Measurements from ENCODE around the gene NCK2. TPM values are rescaled to one million over a fixed set of nuclear protein-coding genes. Genes with fewer than 3 reads are reported as not detected.

NCK2 gene
- total and polyA plus RNA-seq, 2 of the 13 experiments (the other 11 are each of a cell fraction or from before 2014, with no cell fraction given): 14.8 to 23.5 TPM

DNA sequence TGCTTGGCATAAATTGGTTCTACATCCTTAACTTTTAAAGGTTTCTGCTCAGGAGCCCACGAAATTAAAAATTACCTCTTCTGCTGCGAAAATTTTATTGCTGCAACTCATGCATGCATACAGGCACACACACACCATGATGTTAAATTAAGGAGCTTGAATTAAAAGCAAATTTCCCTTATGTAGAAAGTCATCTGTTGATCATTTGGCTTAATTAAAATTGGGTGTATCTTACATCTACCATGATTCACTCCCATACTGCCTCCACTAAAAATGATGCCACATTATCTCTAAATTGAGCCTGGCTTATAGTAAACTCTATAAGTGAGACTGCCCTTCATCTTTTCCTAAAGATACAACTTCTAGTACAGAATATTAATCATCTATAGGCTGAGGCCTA, 145.4 kb downstream of the NCK2 start (continued):
- TF ChIP-seq KIAA2018 (CRISPR knock-in tag; IDR thresholded peaks at IDR 0.05; ENCODE audit: borderline replicate concordance) (no peak), RNF219 (CRISPR knock-in tag; IDR thresholded peaks at IDR 0.05) (no peak), ZNF281 (CRISPR knock-in tag; IDR thresholded peaks at IDR 0.05; ENCODE audit: borderline replicate concordance) (no peak), KDM3A (CRISPR knock-in tag; IDR thresholded peaks at IDR 0.05; ENCODE audit: low read depth) (no peak), HOXA5 (CRISPR knock-in tag; IDR thresholded peaks at IDR 0.05) (no peak), CERS6 (CRISPR knock-in tag; IDR thresholded peaks at IDR 0.05) (no peak)
- TF ChIP-seq, protein P1, sequence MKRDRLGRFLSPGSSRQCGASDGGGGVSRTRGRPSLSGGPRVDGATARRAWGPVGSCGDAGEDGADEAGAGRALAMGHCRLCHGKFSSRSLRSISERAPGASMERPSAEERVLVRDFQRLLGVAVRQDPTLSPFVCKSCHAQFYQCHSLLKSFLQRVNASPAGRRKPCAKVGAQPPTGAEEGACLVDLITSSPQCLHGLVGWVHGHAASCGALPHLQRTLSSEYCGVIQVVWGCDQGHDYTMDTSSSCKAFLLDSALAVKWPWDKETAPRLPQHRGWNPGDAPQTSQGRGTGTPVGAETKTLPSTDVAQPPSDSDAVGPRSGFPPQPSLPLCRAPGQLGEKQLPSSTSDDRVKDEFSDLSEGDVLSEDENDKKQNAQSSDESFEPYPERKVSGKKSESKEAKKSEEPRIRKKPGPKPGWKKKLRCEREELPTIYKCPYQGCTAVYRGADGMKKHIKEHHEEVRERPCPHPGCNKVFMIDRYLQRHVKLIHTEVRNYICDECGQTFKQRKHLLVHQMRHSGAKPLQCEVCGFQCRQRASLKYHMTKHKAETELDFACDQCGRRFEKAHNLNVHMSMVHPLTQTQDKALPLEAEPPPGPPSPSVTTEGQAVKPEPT (CRISPR knock-in tag; IDR thresholded peaks at IDR 0.05; ENCODE audit: low read depth): no peak
- TF ChIP-seq, protein P2, sequence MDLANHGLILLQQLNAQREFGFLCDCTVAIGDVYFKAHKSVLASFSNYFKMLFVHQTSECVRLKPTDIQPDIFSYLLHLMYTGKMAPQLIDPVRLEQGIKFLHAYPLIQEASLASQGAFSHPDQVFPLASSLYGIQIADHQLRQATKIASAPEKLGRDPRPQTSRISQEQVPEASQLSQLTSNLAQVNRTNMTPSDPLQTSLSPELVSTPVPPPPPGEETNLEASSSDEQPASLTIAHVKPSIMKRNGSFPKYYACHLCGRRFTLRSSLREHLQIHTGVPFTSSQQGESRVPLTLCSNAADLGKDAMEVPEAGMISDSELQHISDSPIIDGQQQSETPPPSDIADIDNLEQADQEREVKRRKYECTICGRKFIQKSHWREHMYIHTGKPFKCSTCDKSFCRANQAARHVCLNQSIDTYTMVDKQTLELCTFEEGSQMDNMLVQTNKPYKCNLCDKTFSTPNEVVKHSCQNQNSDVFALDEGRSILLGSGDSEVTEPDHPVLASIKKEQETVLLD (CRISPR knock-in tag; IDR thresholded peaks at IDR 0.05; ENCODE audit: low read depth): no peak

Measured in HepG2 (cell line).